Hematopoietic multipotent progenitor cell treated with erythropoietin and hydrocortisone succinate and interleukin-3 and kit ligand, for 6 days (in vitro differentiated cells): Measurements from ENCODE around the gene MAP4K5.
"Not testable (repeated sequence)": the region's sequence is repeated elsewhere in the genome, so short reads cannot be mapped to it uniquely, and the experiment has no call there.

Source experiments
- DNase-seq: peaks from one replicate; pipeline ENCODE4 v3.0.0-alpha.2; 2015

MAP4K5 gene

GRCh38 chr14:50532502-50533240, at the start of gene MAP4K5:
Gene MAP4K5 (minus strand): TSS chr14:50532569. CDS start chr14:50532049, 520 bp downstream.
- DNase-seq: peak; percentile 94

GRCh38 chr14:50578433-50578832, 46.1 kb upstream of the MAP4K5 start:
- DNase-seq: peak; percentile 45

GRCh38 chr14:50577982-50578381, 45.6 kb upstream of the MAP4K5 start:
- no peak for DNase-seq

- no peak for DNase-seq
Observed at GRCh38 chr14:50575769-50576168, 43.4 kb upstream of the MAP4K5 start.

GRCh38 chr14:50573862-50574261, 41.5 kb upstream of the MAP4K5 start:
- no peak for DNase-seq

GRCh38 chr14:50569714-50570274, 37.4 kb upstream of the MAP4K5 start:
- no peak for DNase-seq

GRCh38 chr14:50562841-50563240, 30.5 kb upstream of the MAP4K5 start:
- DNase-seq: no peak

GRCh38 chr14:50560931-50561285, 28.5 kb upstream of the MAP4K5 start:
- peak; percentile 72 for DNase-seq

- DNase-seq: peak; percentile 79
Observed at GRCh38 chr14:50559990-50560930, 27.9 kb upstream of the MAP4K5 start, which contains the start of gene ATL1. Gene ATL1 (plus strand): TSS chr14:50560145. CDS start chr14:50560266, 121 bp downstream.

- not testable (repeated sequence) for DNase-seq
Observed at GRCh38 chr14:50552796-50553195, 20.4 kb upstream of the MAP4K5 start.

GRCh38 chr14:50551877-50552276, 19.5 kb upstream of the MAP4K5 start:
- peak; percentile 16 for DNase-seq

GRCh38 chr14:50550294-50550693, 17.9 kb upstream of the MAP4K5 start:
- no peak for DNase-seq

GRCh38 chr14:50545618-50546017, 13.2 kb upstream of the MAP4K5 start:
- no peak for DNase-seq

- no peak for DNase-seq
Observed at GRCh38 chr14:50544911-50545310, 12.5 kb upstream of the MAP4K5 start.

- DNase-seq: peak; percentile 83
Observed at GRCh38 chr14:50542941-50543418, 10.6 kb upstream of the MAP4K5 start.

- no peak for DNase-seq
Observed at GRCh38 chr14:50541159-50541567, 8.8 kb upstream of the MAP4K5 start.

GRCh38 chr14:50539051-50539450, 6.7 kb upstream of the MAP4K5 start:
- no peak for DNase-seq

- not testable (repeated sequence) for DNase-seq
Observed at GRCh38 chr14:50538034-50538433, 5.7 kb upstream of the MAP4K5 start.

GRCh38 chr14:50534997-50535396, 2.6 kb upstream of the MAP4K5 start:
- DNase-seq: peak; percentile 61

- DNase-seq: no peak
Observed at GRCh38 chr14:50534416-50534815, 2.0 kb upstream of the MAP4K5 start.

GRCh38 chr14:50533806-50534205, 1.4 kb upstream of the MAP4K5 start:
- no peak for DNase-seq

GRCh38 chr14:50533241-50533705, 904 bp upstream of the MAP4K5 start:
- peak; percentile 75 for DNase-seq
